ENCODE results near the gene TXLNA.

TXLNA gene

DNA sequence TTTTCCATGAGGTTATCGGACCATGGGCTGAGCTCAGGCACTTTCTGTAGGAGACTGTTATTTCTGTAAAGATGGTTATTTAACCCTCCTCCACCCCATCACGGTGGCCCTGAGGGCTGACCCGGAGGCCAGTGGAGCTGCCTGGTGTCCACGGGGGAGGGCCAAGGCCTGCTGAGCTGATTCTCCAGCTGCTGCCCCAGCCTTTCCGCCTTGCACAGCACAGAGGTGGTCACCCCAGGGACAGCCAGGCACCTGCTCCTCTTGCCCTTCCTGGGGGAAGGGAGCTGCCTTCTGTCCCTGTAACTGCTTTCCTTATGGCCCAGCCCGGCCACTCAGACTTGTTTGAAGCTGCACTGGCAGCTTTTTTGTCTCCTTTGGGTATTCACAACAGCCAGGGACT lies 18.4 kb downstream of the TXLNA start:
- no peak overlapping the region for H3K9ac ChIP-seq (ENCODE audit: low read depth in 1 of 2, low read length in 2 of 2)
- no peaks in the 10 kb centered on the region for H3K9me3 ChIP-seq (ENCODE audit: control insufficient read depth in 1 of 2, low read length in 2 of 2)
- H3K27ac ChIP-seq (ENCODE audit: low read depth, low read length), result no peak overlapping the region
- H3K27me3 ChIP-seq (ENCODE audit: control insufficient read depth in 1 of 2, insufficient read depth in 2 of 2, low read length in 2 of 2), result no peaks in the 10 kb centered on the region
- H3K36me3 ChIP-seq (ENCODE audit: control insufficient read depth in 1 of 2, insufficient read depth in 2 of 2, low read length in 2 of 2), result peaks cover 43 to 55% of the 10 kb centered on the region in 2 donors
- H3K4me3 ChIP-seq (ENCODE audit: low read depth in 1 of 2, low read length in 2 of 2), result no peak overlapping the region
- H3K4me1 ChIP-seq (ENCODE audit: control insufficient read depth in 1 of 2, insufficient read depth in 2 of 2, low read length in 2 of 2), result peaks cover 6 to 21% of the 10 kb centered on the region in 2 donors

DNA sequence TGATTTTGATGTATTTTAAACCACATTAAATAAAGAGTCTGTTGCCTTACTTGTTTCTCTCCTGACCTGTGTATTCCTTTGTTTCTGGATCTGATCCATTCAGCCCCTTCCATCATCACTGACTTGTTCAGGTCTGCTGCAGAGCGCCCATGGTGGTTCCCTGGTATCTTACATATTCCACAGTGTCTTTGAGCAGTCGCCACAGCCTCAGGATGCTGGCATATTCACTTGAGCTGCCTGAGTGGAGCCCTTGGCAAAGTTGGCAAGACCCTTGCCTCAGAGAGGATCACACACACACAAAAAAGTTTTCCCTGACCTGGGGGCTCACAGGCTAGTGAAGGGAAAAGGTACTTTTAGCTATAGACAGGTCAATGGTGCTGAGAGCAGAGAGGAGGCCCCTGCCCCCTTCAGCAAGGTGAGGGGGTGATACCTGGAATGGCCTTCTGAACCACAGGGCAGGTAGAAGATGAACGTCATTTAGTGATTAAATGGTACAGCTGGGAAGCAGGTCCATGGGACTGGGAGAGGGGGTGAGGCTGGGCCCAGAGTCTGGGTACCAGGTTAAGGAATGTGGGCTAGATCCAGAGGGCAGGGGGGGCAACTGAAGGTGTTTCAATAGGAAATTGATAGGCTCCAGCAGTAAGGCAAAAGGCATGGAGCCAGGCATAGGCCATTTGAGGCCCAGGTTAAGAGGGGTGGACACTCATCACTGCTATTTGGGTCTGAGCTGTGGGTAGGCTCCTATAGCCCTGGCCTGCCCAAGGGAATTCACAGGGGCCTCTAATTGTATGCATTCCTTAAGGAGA lies 19.0 kb downstream of the TXLNA start:
- Histone ChIP-seq H3K4me3 (ENCODE audit: low read depth in 1 of 2, low read length in 2 of 2) (no peak overlapping the region), H3K27me3 (ENCODE audit: control insufficient read depth in 1 of 2, insufficient read depth in 2 of 2, low read length in 2 of 2) (no peaks in the 10 kb centered on the region), H3K9me3 (ENCODE audit: control insufficient read depth in 1 of 2, low read length in 2 of 2) (no peaks in the 10 kb centered on the region), H3K27ac (ENCODE audit: low read depth, low read length) (no peak overlapping the region), H3K4me1 (ENCODE audit: control insufficient read depth in 1 of 2, insufficient read depth in 2 of 2, low read length in 2 of 2) (peaks cover 6 to 21% of the 10 kb centered on the region in 2 donors), H3K36me3 (ENCODE audit: control insufficient read depth in 1 of 2, insufficient read depth in 2 of 2, low read length in 2 of 2) (peaks cover 39 to 49% of the 10 kb centered on the region in 2 donors), H3K9ac (ENCODE audit: low read depth in 1 of 2, low read length in 2 of 2) (no peak overlapping the region)

DNA sequence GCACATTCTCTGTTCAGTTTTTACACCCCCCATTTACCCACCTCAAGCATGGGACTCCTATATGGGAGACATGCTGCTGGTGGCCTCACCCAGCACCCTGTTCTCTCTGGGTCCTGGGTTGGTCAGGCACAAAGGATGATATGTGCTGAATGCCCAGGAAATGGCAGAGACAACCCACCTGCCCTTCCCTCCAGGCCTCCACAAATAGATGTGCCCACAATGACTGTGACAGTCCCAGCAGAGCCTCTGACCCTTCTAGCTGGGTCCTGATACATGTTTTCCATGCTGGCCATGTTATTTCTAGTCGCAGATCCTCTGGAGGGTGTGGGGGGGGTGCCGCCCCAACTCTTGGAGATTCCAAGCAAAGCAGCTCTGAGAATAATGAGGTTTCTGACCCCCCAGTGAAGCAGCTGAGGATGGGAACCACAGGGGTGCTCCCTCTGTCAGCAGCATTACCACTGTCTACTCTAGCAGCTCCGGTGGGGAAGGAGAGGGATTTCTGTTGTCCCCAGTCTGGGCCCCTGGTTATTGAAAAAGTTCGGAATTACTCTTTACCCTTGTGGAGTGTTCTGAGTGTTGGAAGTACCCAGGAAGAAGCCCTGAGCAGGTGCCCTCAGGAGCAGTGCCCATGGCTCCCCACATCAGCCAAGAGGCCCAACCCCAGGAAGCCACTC lies 19.7 kb downstream of the TXLNA start:
- no peaks in the 10 kb centered on the region for H3K27me3 ChIP-seq (ENCODE audit: control insufficient read depth in 1 of 2, insufficient read depth in 2 of 2, low read length in 2 of 2)
- peaks cover 34 to 42% of the 10 kb centered on the region in 2 donors for H3K36me3 ChIP-seq (ENCODE audit: control insufficient read depth in 1 of 2, insufficient read depth in 2 of 2, low read length in 2 of 2)
- H3K9ac ChIP-seq (ENCODE audit: low read depth in 1 of 2, low read length in 2 of 2), result no peak overlapping the region
- no peaks in the 10 kb centered on the region for H3K9me3 ChIP-seq (ENCODE audit: control insufficient read depth in 1 of 2, low read length in 2 of 2)
- H3K4me3 ChIP-seq (ENCODE audit: low read depth in 1 of 2, low read length in 2 of 2), result no peak overlapping the region
- peaks cover 6 to 21% of the 10 kb centered on the region in 2 donors for H3K4me1 ChIP-seq (ENCODE audit: control insufficient read depth in 1 of 2, insufficient read depth in 2 of 2, low read length in 2 of 2)
- no peak overlapping the region for H3K27ac ChIP-seq (ENCODE audit: low read depth, low read length)

DNA sequence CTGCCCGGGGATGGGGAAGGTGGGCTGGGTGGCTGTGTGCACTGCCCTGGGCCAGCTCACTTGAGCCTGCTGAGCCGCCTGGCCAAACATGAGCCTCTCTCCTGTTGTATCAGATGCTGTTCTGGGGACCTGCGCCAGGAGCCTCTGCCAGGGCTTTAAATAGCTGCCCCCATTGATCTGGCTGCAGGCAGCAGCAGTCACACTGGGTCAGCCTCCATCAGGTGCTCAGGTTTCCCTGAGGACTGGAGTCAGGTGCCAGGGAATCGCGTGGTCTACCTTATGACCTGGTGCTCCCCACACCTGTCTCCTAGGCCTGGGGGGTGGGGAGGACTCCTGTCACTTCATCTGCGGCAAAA lies 20.2 kb downstream of the TXLNA start:
- peaks cover 28 to 37% of the 10 kb centered on the region in 2 donors for H3K36me3 ChIP-seq (ENCODE audit: control insufficient read depth in 1 of 2, insufficient read depth in 2 of 2, low read length in 2 of 2)
- no peaks in the 10 kb centered on the region for H3K9me3 ChIP-seq (ENCODE audit: control insufficient read depth in 1 of 2, low read length in 2 of 2)
- peaks cover 6 to 21% of the 10 kb centered on the region in 2 donors for H3K4me1 ChIP-seq (ENCODE audit: control insufficient read depth in 1 of 2, insufficient read depth in 2 of 2, low read length in 2 of 2)
- H3K4me3 ChIP-seq (ENCODE audit: low read depth in 1 of 2, low read length in 2 of 2), result peak overlapping the region in 1 of 2 donors; percentile 57
- H3K9ac ChIP-seq (ENCODE audit: low read depth in 1 of 2, low read length in 2 of 2), result no peak overlapping the region
- H3K27me3 ChIP-seq (ENCODE audit: control insufficient read depth in 1 of 2, insufficient read depth in 2 of 2, low read length in 2 of 2), result no peaks in the 10 kb centered on the region
- H3K27ac ChIP-seq (ENCODE audit: low read depth, low read length), result no peak overlapping the region

DNA sequence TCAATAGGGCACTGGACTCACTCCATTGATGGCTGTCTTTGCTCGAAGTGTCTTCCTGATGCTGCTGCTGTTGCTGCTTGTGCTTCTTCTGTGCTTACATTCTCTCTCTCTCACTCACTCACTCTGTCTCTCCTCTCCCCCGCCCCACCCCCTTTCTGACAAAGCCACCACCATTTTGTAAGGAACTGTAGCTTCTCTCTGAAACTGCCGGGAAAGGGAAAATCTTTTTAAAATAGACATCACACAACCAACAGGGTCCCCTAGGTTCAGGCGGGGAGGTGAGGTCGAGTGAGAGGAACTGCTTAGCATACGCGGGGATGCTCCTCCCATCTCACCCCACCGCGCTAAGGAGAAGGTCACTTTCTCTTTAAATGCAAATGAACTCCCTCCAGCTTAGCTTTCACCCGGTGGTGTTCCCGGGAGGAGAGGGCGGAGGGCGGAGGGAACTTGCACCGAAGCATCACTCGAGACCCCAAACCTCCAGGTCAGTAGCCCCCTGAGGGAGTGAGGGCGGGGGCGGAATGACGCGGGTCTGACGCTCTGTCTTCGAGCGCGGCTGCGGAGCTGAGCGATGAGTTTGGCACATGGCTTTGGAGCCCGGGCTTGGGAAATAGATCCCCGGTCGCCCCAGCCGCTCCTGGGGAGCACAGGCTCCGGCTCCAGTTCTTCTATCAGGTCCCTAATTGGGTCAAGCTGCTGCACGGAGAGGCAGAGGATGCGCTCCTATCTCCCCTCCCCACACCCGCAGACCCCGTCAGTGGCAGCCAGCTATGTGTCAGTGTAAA lies 20.9 kb downstream of the TXLNA start, which contains the start of gene CCDC28B:
TSS of gene CCDC28B (plus strand) at position 370 of the 785 bp plus-strand sequence. CDS start 1,341 bp downstream, outside the sequence.
- Histone ChIP-seq H3K27ac (ENCODE audit: low read depth, low read length) (peak within 1 kb of the TSS; percentile 56), H3K9me3 (ENCODE audit: control insufficient read depth in 1 of 2, low read length in 2 of 2) (no peaks in the 10 kb centered on the region), H3K27me3 (ENCODE audit: control insufficient read depth in 1 of 2, insufficient read depth in 2 of 2, low read length in 2 of 2) (no peaks in the 10 kb centered on the region), H3K36me3 (ENCODE audit: control insufficient read depth in 1 of 2, insufficient read depth in 2 of 2, low read length in 2 of 2) (peaks cover 21 to 29% of the 10 kb centered on the region in 2 donors), H3K4me3 (ENCODE audit: low read depth in 1 of 2, low read length in 2 of 2) (peak within 1 kb of the TSS; percentile 57 to 82), H3K9ac (ENCODE audit: low read depth in 1 of 2, low read length in 2 of 2) (peak within 1 kb of the TSS; percentile 36 to 66), H3K4me1 (ENCODE audit: control insufficient read depth in 1 of 2, insufficient read depth in 2 of 2, low read length in 2 of 2) (peaks cover 10 to 26% of the 10 kb centered on the region in 2 donors)

DNA sequence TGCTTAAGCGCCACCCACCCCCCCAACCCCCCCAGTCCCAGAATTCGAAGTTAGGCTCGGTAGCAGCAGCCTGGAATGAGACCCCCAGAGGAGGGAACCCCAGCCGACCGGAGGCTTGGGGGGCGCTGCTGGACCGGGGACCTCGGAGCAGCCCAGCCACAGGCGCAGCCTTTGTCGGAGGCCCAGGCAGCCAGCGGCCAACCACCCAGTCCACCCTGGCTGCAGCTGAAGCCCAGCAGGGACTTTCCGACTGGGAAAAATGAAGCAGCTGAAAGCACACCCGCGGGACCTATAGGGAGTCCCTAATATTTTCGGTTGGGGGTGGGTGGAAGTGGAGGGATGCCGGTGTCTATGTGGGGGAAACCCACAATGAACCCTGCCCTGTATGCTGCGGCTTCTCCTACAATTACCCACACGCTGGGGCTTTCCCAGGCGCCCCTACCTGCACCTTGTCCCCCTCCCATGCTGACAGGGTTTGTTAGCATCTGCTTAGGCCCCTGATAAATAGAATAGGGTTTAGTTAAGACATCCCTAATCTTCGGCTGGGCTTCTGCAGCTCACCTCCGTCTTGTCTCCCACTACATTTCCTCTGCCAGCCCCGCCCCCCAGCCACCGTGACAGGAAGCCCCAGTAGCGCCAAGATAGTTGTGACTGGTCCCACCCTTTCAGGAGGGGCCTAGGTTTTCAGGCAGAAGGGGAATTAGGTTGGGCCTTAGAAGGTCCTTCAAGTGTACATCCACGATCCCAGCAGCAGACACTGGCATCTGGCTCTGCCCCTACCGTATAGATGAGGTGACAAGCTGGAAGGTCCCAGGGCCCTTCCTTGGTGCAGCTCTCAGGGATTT lies 21.8 kb downstream of the TXLNA start:
- peaks cover 15 to 32% of the 10 kb centered on the region in 2 donors for H3K4me1 ChIP-seq (ENCODE audit: control insufficient read depth in 1 of 2, insufficient read depth in 2 of 2, low read length in 2 of 2)
- H3K4me3 ChIP-seq (ENCODE audit: low read depth in 1 of 2, low read length in 2 of 2), result peak overlapping the region; percentile 57 to 82
- H3K9me3 ChIP-seq (ENCODE audit: control insufficient read depth in 1 of 2, low read length in 2 of 2), result no peaks in the 10 kb centered on the region
- peak overlapping the region; percentile 56 for H3K27ac ChIP-seq (ENCODE audit: low read depth, low read length)
- peaks cover 17 to 22% of the 10 kb centered on the region in 2 donors for H3K36me3 ChIP-seq (ENCODE audit: control insufficient read depth in 1 of 2, insufficient read depth in 2 of 2, low read length in 2 of 2)
- H3K27me3 ChIP-seq (ENCODE audit: control insufficient read depth in 1 of 2, insufficient read depth in 2 of 2, low read length in 2 of 2), result no peaks in the 10 kb centered on the region
- peak overlapping the region; percentile 36 to 52 for H3K9ac ChIP-seq (ENCODE audit: low read depth in 1 of 2, low read length in 2 of 2)

DNA sequence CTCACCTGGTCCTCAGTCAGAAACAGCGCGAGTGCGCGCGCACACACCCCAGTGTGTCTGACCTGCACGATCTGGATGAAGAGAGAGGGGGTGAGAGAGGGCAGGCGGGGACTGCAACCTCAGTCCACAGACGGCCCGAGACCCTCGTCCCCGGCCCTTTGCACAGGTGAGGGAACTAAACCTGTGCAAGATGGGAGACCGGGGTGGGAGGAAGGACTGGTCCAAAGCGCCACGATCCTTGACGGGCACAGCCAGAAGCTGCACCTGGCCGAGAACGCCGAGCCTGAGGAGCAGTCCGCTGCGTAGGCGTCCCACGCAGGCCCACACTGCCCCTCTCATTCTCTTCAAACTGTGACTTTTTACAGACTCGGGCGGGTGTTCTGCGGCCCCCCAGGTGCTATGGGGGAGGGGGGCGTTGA lies 25.5 kb downstream of the TXLNA start:
- Histone ChIP-seq H3K9me3 (ENCODE audit: control insufficient read depth in 1 of 2, low read length in 2 of 2) (no peaks in the 10 kb centered on the region), H3K9ac (ENCODE audit: low read depth in 1 of 2, low read length in 2 of 2) (peak overlapping the region; percentile 90 to 97), H3K36me3 (ENCODE audit: control insufficient read depth in 1 of 2, insufficient read depth in 2 of 2, low read length in 2 of 2) (peaks cover 0 to 4% of the 10 kb centered on the region in 2 donors), H3K27me3 (ENCODE audit: control insufficient read depth in 1 of 2, insufficient read depth in 2 of 2, low read length in 2 of 2) (no peaks in the 10 kb centered on the region), H3K27ac (ENCODE audit: low read depth, low read length) (no peak overlapping the region), H3K4me1 (ENCODE audit: control insufficient read depth in 1 of 2, insufficient read depth in 2 of 2, low read length in 2 of 2) (peaks cover 27 to 48% of the 10 kb centered on the region in 2 donors), H3K4me3 (ENCODE audit: low read depth in 1 of 2, low read length in 2 of 2) (peak overlapping the region; percentile 83 to 84)

DNA sequence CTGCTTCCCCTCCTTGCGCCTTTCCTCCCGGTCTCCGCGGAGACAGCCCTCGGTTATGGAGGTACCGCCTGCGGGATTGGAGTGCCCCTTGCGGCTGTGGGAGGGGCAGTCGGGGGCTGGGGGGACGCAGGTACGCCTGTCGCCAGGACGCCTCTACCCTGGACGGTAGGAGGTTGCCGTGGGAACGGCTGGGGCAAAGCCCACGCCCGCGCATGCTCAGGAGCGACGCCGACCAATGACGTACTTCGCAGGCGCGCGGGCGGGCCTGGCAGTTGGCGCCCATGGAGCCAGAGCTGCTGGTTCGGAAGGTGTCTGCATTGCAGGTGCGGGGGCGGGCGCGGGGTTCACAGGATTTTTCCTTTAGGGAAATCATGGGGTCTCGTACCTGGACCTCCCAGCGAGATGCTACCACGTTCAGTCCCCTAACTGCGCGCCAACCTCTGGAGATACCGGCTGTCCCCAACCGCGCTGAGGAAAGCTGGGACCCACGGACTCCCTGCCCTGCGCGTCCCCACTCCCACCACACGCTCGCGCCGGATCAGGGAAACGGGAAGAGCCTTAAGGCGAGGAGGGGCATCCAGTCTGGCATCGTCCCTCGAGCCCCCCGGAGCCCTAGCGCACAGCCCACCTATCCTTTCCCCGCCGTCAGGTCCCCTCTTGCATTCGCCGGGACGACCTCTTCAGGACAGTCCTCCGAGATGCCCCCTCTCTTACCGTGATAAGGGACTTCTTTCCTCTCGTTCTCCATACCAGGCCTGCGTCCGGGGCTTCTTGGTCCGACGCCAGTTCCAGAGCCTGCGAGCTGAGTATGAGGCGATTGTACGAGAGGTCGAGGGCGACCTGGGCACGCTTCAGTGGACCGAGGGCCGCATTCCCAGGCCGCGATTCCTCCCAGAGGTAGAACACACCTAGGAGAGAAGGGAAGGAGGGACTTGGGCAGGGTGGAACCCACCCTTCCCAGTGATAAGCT lies 26.2 kb downstream of the TXLNA start, which contains the start of gene IQCC:
TSS of gene IQCC (plus strand) at position 271 of the 970 bp plus-strand sequence. CDS start at position 282, 11 bp downstream.
- Histone ChIP-seq H3K9ac (ENCODE audit: low read depth in 1 of 2, low read length in 2 of 2) (peak within 1 kb of the TSS; percentile 90 to 97), H3K27ac (ENCODE audit: low read depth, low read length) (no peak within 1 kb of the TSS), H3K9me3 (ENCODE audit: control insufficient read depth in 1 of 2, low read length in 2 of 2) (no peaks in the 10 kb centered on the region), H3K36me3 (ENCODE audit: control insufficient read depth in 1 of 2, insufficient read depth in 2 of 2, low read length in 2 of 2) (peaks cover 0 to 4% of the 10 kb centered on the region in 2 donors), H3K4me1 (ENCODE audit: control insufficient read depth in 1 of 2, insufficient read depth in 2 of 2, low read length in 2 of 2) (peaks cover 24 to 43% of the 10 kb centered on the region in 2 donors), H3K27me3 (ENCODE audit: control insufficient read depth in 1 of 2, insufficient read depth in 2 of 2, low read length in 2 of 2) (no peaks in the 10 kb centered on the region), H3K4me3 (ENCODE audit: low read depth in 1 of 2, low read length in 2 of 2) (peak within 1 kb of the TSS; percentile 83 to 84)
